Adrenal gland (tissue), 12 donors: ENCODE results near the gene NELFCD. TPM values are rescaled to one million over a fixed set of nuclear protein-coding genes. Genes with fewer than 3 reads are reported as not detected.
"Not testable (repeated sequence)": the region's sequence is repeated elsewhere in the genome, so short reads cannot be mapped to it uniquely, and the experiment has no call there.

ENCODE experiments used
- DNase-seq, 7 donors: peaks; one replicate each; pipeline ENCODE4 v3.0.0-alpha.2; 2019 to 2020
- H3K27ac ChIP-seq, 5 donors: fragments of 200-600 bp; sonication (generic) in 4 of 5; 1 replicate in 3 of 5; 2 replicates in 2 of 5; pipeline versions ENCODE4 v1.5.1 to v1.8.0; 2016 to 2020; ENCODE audit warnings: mild to moderate bottlenecking in 1 of 5
- H3K27me3 ChIP-seq: fragments of 200-600 bp; 2 replicates; pipeline ENCODE4 v1.8.0; 2021
- H3K36me3 ChIP-seq, 2 donors: fragments of 200-600 bp; replicated peaks in 1 of 2; 1 replicate in 1 of 2; 2 replicates in 1 of 2; pipeline versions ENCODE4 v1.5.1 to v1.8.0; 2018 to 2022
- H3K4me1 ChIP-seq, 2 donors: fragments of 200-600 bp; replicated peaks in 1 of 2; 1 replicate in 1 of 2; 2 replicates in 1 of 2; pipeline versions ENCODE4 v1.5.1 to v1.8.0; 2018 to 2021
- H3K4me3 ChIP-seq, 4 donors: fragments of 200-600 bp; sonication (generic) in 3 of 4; one replicate each; pipeline ENCODE4 v1.5.1; 2016 to 2018
- H3K9me3 ChIP-seq, 3 donors: fragments of 200-600 bp; sonication (generic) in 1 of 3; replicated peaks in 1 of 3; 1 replicate in 2 of 3; 2 replicates in 1 of 3; pipeline versions ENCODE4 v1.5.1 to v1.8.0; 2016 to 2021
- CTCF ChIP-seq, 6 experiments: fragments of 450-650 bp in 4 of 6; fragments of 200-600 bp in 2 of 6; sonication (generic) in 1 of 6; IDR thresholded peaks; 1 replicate in 5 of 6; 2 replicates in 1 of 6; pipeline versions ENCODE4 v1.5.1 to v1.8.0; 2016 to 2021; ENCODE audit warnings: antibody characterized with exemption in 6 of 6, mild to moderate bottlenecking in 2 of 6, moderate library complexity in 1 of 6
- POLR2A ChIP-seq, 2 donors: fragments of 450-650 bp; IDR thresholded peaks; one replicate each; pipeline ENCODE4 v1.6.1; 2017; ENCODE audit warnings: antibody characterized with exemption in 2 of 2, mild to moderate bottlenecking in 2 of 2, moderate library complexity in 1 of 2
- WGBS, 4 donors: extraction: QIAGEN DNeasy Blood & Tissue Kit in 2 of 4; methylation state at CpG; one replicate each; pipeline versions ENCODE4 v1.1.5 to v1.1.7; 2013 to 2017; 5-methylcytosine and 5-hydroxymethylcytosine counted together
- intact Hi-C, 2 donors: fragments of 100-400 bp; cut with DNase I; formaldehyde crosslinking; loops; one replicate each; pipeline versions ENCODE4 v1.14.1 to v1.15.0; 2022 to 2023
- polyA plus RNA-seq, 3 donors: library from polyadenylated mRNA; stranded (reverse); fragments of 200-250 nt in 2 of 3; fragments of 350-450 nt in 1 of 3; fragmentation: Illumina TruSeq in 1 of 3; extraction: RNeasy Lipid Tissue Mini Kit (QIAGEN cat#74804) in 1 of 3; gene quantifications; one replicate each; pipeline ENCODE4 v1.2.3, GENCODE V29; 2013 to 2014
- total RNA-seq, 9 donors: library from RNA; depleted of rRNA in 4 of 9; stranded (reverse); fragments of >200 nt in 4 of 9; fragments of 120-200 nt in 1 of 9; fragmentation: NEBNext Ultra II Directional in 1 of 9; extraction: Animal tissue kit (Norgen Biotek cat#: 25700) in 1 of 9; gene quantifications; one replicate each; pipeline versions ENCODE4 v1.1.0 to v1.2.4, GENCODE V29; 2013 to 2023
- donor health status: healthy with polysubstance abuse.
- donor health status: Bipolar disorder and iron deficiency.
- donor health status: DM: yes; HTN: yes; CAD: no.
- donor health status: DM: no; HTN: no; CAD: no.
- donor health status: DM: no; HTN: no; CAD: no.
- donor health status: DM: yes; HTN: yes; CAD: no.

NELFCD gene
- total and polyA plus RNA-seq, 12 donors, result 47.1 to 107 (median 75.0) TPM

DNA sequence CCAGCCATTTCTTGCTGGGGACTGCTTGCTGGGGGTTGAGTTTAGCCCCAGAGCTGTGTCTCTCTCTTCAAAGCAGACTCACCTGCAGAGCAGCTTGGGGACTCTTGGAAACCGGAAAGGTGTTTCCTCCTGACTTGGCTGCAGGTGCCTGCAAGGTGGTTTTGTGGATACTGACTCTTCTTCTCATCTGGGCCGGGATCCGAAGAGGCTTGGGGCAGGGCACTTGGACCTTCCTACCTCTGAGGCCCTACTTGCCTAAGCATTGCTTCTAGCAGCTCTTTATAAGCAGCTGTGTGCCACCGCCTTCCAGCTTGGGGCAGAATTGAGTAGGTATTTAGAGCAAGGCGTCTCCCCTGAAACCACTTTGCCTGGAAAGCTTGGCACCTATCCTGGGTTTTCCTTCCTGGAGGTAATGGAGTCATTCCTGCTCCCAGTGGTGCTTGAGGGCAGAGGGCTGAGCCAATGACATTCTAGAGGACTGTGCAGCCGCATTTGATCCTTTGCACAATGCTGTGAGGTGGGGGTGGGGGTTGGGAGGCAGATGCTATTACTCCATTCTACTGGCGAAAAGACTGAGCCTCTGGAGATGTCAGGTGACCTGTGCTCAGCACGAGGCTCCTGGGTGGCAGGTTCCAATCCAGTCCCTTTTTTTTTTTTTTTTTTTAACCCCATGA is 29.4 kb downstream of the NELFCD start:
- Histone ChIP-seq H3K36me3 (no peaks in the 10 kb centered on the region), H3K4me3 (no peak overlapping the region), H3K27me3 (no peaks in the 10 kb centered on the region), H3K9me3 (no peaks in the 10 kb centered on the region), H3K27ac (no peak overlapping the region), H3K4me1 (peaks cover 11 to 21% of the 10 kb centered on the region in 2 donors)
- no peak for TF ChIP-seq POLR2A (IDR thresholded peaks at IDR 0.05)
- no peak for TF ChIP-seq CTCF (IDR thresholded peaks at IDR 0.05)
- WGBS, 4 donors, result 80 to 87% (median 83%) methylated on average over 8 of the region's 8 CpGs
- DNase-seq, result peak in 3 of 7 donors; percentile 0 to 27 (median 16)
- intact Hi-C loops, result no loop called here

GRCh38 chr20:59010995-59011873 is 30.2 kb downstream of the NELFCD start:
- peak in 4 of 7 donors; percentile 14 to 59 (median 25) for DNase-seq
- intact Hi-C loops, result no loop called here
- no peak for TF ChIP-seq POLR2A (IDR thresholded peaks at IDR 0.05)
- no peak for TF ChIP-seq CTCF (IDR thresholded peaks at IDR 0.05)
- Histone ChIP-seq H3K4me1 (peaks cover 7 to 13% of the 10 kb centered on the region in 2 donors), H3K27me3 (no peaks in the 10 kb centered on the region), H3K36me3 (no peaks in the 10 kb centered on the region), H3K27ac (peak overlapping the region in 1 of 5 donors; percentile 16), H3K4me3 (no peak overlapping the region), H3K9me3 (no peaks in the 10 kb centered on the region)
- 66 to 75% (median 68%) methylated on average over 17 of the region's 17 CpGs for WGBS, 4 donors

DNA sequence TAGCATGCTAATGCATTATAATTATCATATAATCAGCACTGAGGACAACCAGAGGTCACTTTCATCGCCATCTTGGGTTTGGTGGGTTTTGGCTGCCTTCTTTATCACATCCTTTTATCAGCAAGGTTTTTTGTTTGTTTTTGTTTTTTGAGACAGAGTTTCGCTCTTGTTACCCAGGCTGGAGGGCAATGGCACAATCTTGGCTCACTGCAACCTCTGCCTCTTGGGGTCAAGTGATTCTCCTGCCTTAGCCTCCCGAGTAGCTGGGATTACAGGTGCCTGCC is 30.8 kb downstream of the NELFCD start:
- H3K4me3 ChIP-seq, result not testable (repeated sequence)

GRCh38 chr20:59013031-59013951 is 32.2 kb downstream of the NELFCD start:
- Histone ChIP-seq H3K36me3 (no peaks in the 10 kb centered on the region), H3K27ac (no peak overlapping the region), H3K4me3 (no peak overlapping the region), H3K27me3 (no peaks in the 10 kb centered on the region), H3K9me3 (no peaks in the 10 kb centered on the region), H3K4me1 (peaks cover 3 to 18% of the 10 kb centered on the region in 2 donors)
- intact Hi-C loops, result no loop called here
- WGBS, 4 donors, result 89 to 93% (median 92%) methylated on average over 15 to 17 of the region's 17 CpGs
- TF ChIP-seq CTCF (IDR thresholded peaks at IDR 0.05) (no peak), POLR2A (IDR thresholded peaks at IDR 0.05) (no peak)
- peak in 3 of 7 donors; percentile 0 to 12 (median 10) for DNase-seq

More for the DNA sequence above, 30.8 kb downstream of the NELFCD start:
- H3K27me3 ChIP-seq, DNase-seq, intact Hi-C loops, H3K9me3 ChIP-seq, H3K27ac ChIP-seq, H3K36me3 ChIP-seq: not testable (repeated sequence)
- peaks cover 7 to 15% of the 10 kb centered on the region in 2 donors for H3K4me1 ChIP-seq
- WGBS, 4 donors, result 82 to 93% (median 91%) methylated on average over 3 of the region's 3 CpGs
